Cardiac muscle cell (in vitro differentiated cells and primary cell): Measurements from ENCODE around the gene FHOD3. TPM values are rescaled to one million over a fixed set of nuclear protein-coding genes. Genes with fewer than 3 reads are reported as not detected.

Experiments used
- DNase-seq, 2 donors: peaks; one replicate each; pipeline versions ENCODE4 v3.0.0 to v3.0.0-alpha.2; 2010 to 2017; ENCODE audit warnings: low read depth in 1 of 2, low spot score in 1 of 2
- H3K27ac ChIP-seq: fragments of 200-600 bp; sonication (generic); 2 replicates; pipeline ENCODE4 v1.5.1; 2016
- H3K27me3 ChIP-seq: fragments of 200-600 bp; sonication (generic); 2 replicates; pipeline ENCODE4 v1.6.0; 2016; ENCODE audit warnings: control low read depth
- H3K36me3 ChIP-seq: fragments of 200-600 bp; sonication (generic); 2 replicates; pipeline ENCODE4 v1.5.1; 2016; ENCODE audit warnings: control low read depth
- H3K4me1 ChIP-seq: fragments of 200-600 bp; sonication (generic); 2 replicates; pipeline ENCODE4 v1.8.1; 2017; ENCODE audit warnings: low read depth, mild to moderate bottlenecking, mixed run types
- H3K4me3 ChIP-seq: fragments of 200-600 bp; sonication (generic); 2 replicates; pipeline ENCODE4 v1.5.1; 2016; ENCODE audit warnings: mild to moderate bottlenecking
- H3K9me3 ChIP-seq: fragments of 200-600 bp; sonication (generic); 2 replicates; pipeline ENCODE4 v1.5.1; 2017; ENCODE audit warnings: low read depth, mild to moderate bottlenecking, control low read depth
- CTCF ChIP-seq: IDR thresholded peaks from 2 replicates; pipeline ENCODE4 v1.5.1; 2012; ENCODE audit warnings: low read depth, mild to moderate bottlenecking, low read length
- polyA plus RNA-seq: library from polyadenylated mRNA; unstranded; fragments of >200 nt; fragmentation: Nextera tagmentation; extraction: Ambion mirVana; gene quantifications from 2 replicates; pipeline ENCODE4 v1.2.1, GENCODE V29; 2016
- total RNA-seq: library from RNA; depleted of rRNA; stranded (reverse); fragments of >200 nt; gene quantifications from 2 replicates; pipeline ENCODE4 v1.2.3, GENCODE V29; 2016

Gene FHOD3
- total and polyA plus RNA-seq, 2 experiments from 2014 or later = 127 to 347 TPM

- TF ChIP-seq CTCF = no peak
- no peaks in the 10 kb centered on the region for H3K9me3 ChIP-seq
- no peak overlapping the region for H3K4me3 ChIP-seq
- H3K4me1 ChIP-seq = peaks cover 67% of the 10 kb centered on the region
- DNase-seq = no peak
- H3K27ac ChIP-seq = no peak overlapping the region
- no peaks in the 10 kb centered on the region for H3K27me3 ChIP-seq
- H3K36me3 ChIP-seq = no peaks in the 10 kb centered on the region
Measured at GRCh38 chr18:36436387-36436786, 138.9 kb downstream of the FHOD3 start.

GRCh38 chr18:36440614-36441013 is 143.1 kb downstream of the FHOD3 start:
- no peaks in the 10 kb centered on the region for H3K27me3 ChIP-seq
- H3K27ac ChIP-seq = peak overlapping the region; percentile 95
- H3K4me3 ChIP-seq = no peak overlapping the region
- DNase-seq = no peak
- TF ChIP-seq CTCF = no peak
- H3K36me3 ChIP-seq = no peaks in the 10 kb centered on the region
- peaks cover 77% of the 10 kb centered on the region for H3K4me1 ChIP-seq
- H3K9me3 ChIP-seq = no peaks in the 10 kb centered on the region

GRCh38 chr18:36441426-36442240 is 144.1 kb downstream of the FHOD3 start:
- no peak for TF ChIP-seq CTCF
- Histone ChIP-seq H3K27ac (peak overlapping the region; percentile 95), H3K4me3 (no peak overlapping the region), H3K36me3 (no peaks in the 10 kb centered on the region), H3K27me3 (no peaks in the 10 kb centered on the region), H3K9me3 (no peaks in the 10 kb centered on the region), H3K4me1 (peaks cover 79% of the 10 kb centered on the region)
- DNase-seq = peak; percentile 51 to 87

GRCh38 chr18:36442717-36443116 is 145.2 kb downstream of the FHOD3 start:
- H3K4me1 ChIP-seq = peaks cover 81% of the 10 kb centered on the region
- H3K36me3 ChIP-seq = no peaks in the 10 kb centered on the region
- no peaks in the 10 kb centered on the region for H3K27me3 ChIP-seq
- no peaks in the 10 kb centered on the region for H3K9me3 ChIP-seq
- H3K27ac ChIP-seq = peak overlapping the region; percentile 95
- no peak for DNase-seq
- no peak for TF ChIP-seq CTCF
- H3K4me3 ChIP-seq = no peak overlapping the region

- peak in 1 of 2 donors; percentile 77 for DNase-seq
- Histone ChIP-seq H3K9me3 (no peaks in the 10 kb centered on the region), H3K27ac (peak overlapping the region; percentile 78), H3K27me3 (no peaks in the 10 kb centered on the region), H3K36me3 (no peaks in the 10 kb centered on the region), H3K4me1 (peaks cover 76% of the 10 kb centered on the region), H3K4me3 (no peak overlapping the region)
- no peak for TF ChIP-seq CTCF
Measured at GRCh38 chr18:36446059-36446458, 148.5 kb downstream of the FHOD3 start.
